IMR-90 (cell line): ENCODE results near the gene GPC6.

Experiments used
- CEBPB ChIP-seq: IDR thresholded peaks from 2 replicates; pipeline ENCODE4 v1.6.1; 2012; ENCODE audit warnings: low read depth, low read length, improper control_type of control experiment
- MAZ ChIP-seq: IDR thresholded peaks from 2 replicates; pipeline ENCODE4 v1.6.1; 2012; ENCODE audit warnings: low read depth, mild to moderate bottlenecking, low read length, improper control_type of control experiment, moderate library complexity, borderline replicate concordance
- POLR2A ChIP-seq: IDR thresholded peaks from 2 replicates; pipeline ENCODE4 v1.6.1; 2012; ENCODE audit warnings: mild to moderate bottlenecking, low read depth, low read length
- RAD21 ChIP-seq: IDR thresholded peaks from 2 replicates; pipeline ENCODE4 v1.6.1; 2012; ENCODE audit warnings: low read length, improper control_type of control experiment
- RCOR1 ChIP-seq: IDR thresholded peaks from 2 replicates; pipeline ENCODE4 v1.6.1; 2012; ENCODE audit warnings: mild to moderate bottlenecking, low read length, improper control_type of control experiment; ENCODE audit not compliant: insufficient replicate concordance
- TF ChIP-seq, protein P1 (sequence below): conservative IDR thresholded peaks from 2 replicates; pipeline ENCODE4 v1.5.1; 2012; ENCODE audit warnings: mild to moderate bottlenecking, low read depth, low read length, improper control_type of control experiment

DNA sequence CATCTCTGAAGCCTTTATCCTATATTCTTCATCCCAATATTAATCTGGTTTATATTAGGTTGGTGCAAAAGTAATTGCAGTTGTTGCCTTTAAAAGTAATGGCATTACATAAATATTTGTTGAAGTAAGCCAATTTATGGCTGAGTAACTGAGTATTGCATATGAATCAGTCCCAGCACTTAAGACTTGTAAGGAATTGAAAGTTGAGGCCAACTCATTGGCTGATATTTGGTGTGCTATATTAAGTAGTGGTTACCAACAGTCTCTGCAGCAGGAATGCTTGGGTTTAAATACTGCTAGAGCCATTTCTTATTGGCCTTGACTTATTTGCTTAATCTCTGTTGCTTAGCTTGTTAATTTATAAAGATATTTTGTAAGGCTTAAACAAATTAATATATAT lies 460.7 kb downstream of the GPC6 start:
- TF ChIP-seq, protein P1, sequence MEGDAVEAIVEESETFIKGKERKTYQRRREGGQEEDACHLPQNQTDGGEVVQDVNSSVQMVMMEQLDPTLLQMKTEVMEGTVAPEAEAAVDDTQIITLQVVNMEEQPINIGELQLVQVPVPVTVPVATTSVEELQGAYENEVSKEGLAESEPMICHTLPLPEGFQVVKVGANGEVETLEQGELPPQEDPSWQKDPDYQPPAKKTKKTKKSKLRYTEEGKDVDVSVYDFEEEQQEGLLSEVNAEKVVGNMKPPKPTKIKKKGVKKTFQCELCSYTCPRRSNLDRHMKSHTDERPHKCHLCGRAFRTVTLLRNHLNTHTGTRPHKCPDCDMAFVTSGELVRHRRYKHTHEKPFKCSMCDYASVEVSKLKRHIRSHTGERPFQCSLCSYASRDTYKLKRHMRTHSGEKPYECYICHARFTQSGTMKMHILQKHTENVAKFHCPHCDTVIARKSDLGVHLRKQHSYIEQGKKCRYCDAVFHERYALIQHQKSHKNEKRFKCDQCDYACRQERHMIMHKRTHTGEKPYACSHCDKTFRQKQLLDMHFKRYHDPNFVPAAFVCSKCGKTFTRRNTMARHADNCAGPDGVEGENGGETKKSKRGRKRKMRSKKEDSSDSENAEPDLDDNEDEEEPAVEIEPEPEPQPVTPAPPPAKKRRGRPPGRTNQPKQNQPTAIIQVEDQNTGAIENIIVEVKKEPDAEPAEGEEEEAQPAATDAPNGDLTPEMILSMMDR: no peak
- TF ChIP-seq MAZ (no peak), POLR2A (no peak), CEBPB (no peak), RAD21 (no peak), RCOR1 (no peak)
